Measurements from ENCODE around the gene SLC2A4. TPM values are rescaled to one million over a fixed set of nuclear protein-coding genes. Genes with fewer than 3 reads are reported as not detected.

SLC2A4 gene
- total RNA-seq, 1 donor from 2014 or later: 4.9 TPM

DNA sequence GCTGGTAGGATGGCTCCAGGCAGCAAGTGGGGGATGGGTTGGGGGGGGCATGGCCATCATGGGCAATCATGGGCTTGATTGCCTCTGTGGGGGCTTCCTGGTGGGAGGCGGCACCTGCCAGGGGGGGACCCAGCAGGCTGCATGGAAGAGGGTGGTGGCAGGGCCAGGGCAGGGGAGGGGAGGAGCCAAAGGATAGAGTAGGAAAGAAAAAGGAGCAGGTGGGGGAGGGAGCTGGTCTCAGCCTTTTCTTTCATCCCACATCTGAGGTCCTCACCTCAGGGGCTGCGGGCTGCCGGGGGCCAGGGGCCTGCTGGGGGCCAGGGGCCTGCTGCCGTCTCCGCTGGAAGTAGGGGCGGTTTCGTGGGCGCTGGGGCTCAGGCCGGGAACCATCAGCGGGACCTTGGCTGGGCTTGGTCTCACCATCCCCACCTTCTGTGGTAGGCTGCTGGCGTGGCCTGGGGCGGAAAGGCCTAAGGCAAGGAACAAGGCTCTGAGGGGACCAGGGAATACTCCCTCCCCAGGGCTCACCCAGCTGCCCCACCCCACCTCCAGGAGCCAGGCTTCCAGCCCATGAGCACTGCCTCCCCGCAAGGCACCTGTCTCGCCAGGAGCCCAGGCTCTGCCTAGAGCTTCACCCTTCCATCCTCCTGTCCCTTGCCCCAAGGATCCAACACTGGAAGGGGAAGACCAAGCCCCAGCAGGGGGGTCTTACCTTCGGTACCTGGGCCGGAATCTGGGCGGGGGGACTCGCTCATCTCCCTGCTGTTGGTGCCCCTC lies 7.9 kb downstream of the SLC2A4 start:
- H3K9me3 ChIP-seq: no peaks in the 10 kb centered on the region
- no peak for DNase-seq (ENCODE audit: low spot score in 2 of 2)
- no peak overlapping the region for H3K27ac ChIP-seq
- peaks cover 8% of the 10 kb centered on the region for H3K27me3 ChIP-seq
- no peak overlapping the region for H3K4me3 ChIP-seq
- no peaks in the 10 kb centered on the region for H3K36me3 ChIP-seq
- TF ChIP-seq, protein P1, sequence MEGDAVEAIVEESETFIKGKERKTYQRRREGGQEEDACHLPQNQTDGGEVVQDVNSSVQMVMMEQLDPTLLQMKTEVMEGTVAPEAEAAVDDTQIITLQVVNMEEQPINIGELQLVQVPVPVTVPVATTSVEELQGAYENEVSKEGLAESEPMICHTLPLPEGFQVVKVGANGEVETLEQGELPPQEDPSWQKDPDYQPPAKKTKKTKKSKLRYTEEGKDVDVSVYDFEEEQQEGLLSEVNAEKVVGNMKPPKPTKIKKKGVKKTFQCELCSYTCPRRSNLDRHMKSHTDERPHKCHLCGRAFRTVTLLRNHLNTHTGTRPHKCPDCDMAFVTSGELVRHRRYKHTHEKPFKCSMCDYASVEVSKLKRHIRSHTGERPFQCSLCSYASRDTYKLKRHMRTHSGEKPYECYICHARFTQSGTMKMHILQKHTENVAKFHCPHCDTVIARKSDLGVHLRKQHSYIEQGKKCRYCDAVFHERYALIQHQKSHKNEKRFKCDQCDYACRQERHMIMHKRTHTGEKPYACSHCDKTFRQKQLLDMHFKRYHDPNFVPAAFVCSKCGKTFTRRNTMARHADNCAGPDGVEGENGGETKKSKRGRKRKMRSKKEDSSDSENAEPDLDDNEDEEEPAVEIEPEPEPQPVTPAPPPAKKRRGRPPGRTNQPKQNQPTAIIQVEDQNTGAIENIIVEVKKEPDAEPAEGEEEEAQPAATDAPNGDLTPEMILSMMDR (IDR thresholded peaks at IDR 0.05): no peak
- intact Hi-C loops (cut with DNase I): no loop called here
- H3K4me1 ChIP-seq: peaks cover 0 to 3% of the 10 kb centered on the region in 2 donors

GRCh38 chr17:7290166-7290565 lies 8.6 kb downstream of the SLC2A4 start:
- H3K36me3 ChIP-seq: no peaks in the 10 kb centered on the region
- peaks cover 8% of the 10 kb centered on the region for H3K27me3 ChIP-seq
- no peak for DNase-seq (ENCODE audit: low spot score in 2 of 2)
- H3K4me1 ChIP-seq: peaks cover 4 to 9% of the 10 kb centered on the region in 2 donors
- intact Hi-C loops (cut with DNase I): no loop called here
- TF ChIP-seq, protein P1 (IDR thresholded peaks at IDR 0.05): no peak
- H3K4me3 ChIP-seq: no peak overlapping the region
- no peak overlapping the region for H3K27ac ChIP-seq
- no peaks in the 10 kb centered on the region for H3K9me3 ChIP-seq

- no peak overlapping the region for H3K27ac ChIP-seq
- intact Hi-C loops (cut with DNase I): no loop called here
Measured at GRCh38 chr17:7290685-7291084, 9.2 kb downstream of the SLC2A4 start.

DNA sequence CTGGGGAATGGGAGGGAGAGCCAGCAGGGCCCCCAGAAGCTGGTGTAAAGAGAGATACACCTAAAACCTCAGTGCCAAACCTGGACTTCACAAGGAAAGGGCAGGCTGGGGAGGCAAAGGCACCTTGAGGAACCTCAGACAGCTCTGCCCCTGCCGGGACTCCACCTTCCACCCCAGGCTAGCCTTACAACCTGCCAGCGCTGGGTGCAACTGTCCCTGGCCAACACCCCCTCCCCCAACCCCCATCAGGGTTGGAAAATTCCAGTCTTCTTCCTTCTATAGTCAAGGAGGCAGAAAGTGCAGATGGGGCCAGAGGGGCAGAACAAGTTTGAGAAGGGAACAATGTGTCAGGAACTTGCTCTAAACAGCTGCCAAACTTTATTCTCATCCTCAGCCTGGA lies 10.7 kb downstream of the SLC2A4 start:
- intact Hi-C loops (cut with DNase I): no loop called here
- Histone ChIP-seq H3K27ac (no peak overlapping the region), H3K4me3 (no peak overlapping the region), H3K27me3 (peaks cover 8% of the 10 kb centered on the region), H3K4me1 (peaks cover 4 to 22% of the 10 kb centered on the region in 2 donors), H3K9me3 (no peaks in the 10 kb centered on the region), H3K36me3 (no peaks in the 10 kb centered on the region)
- TF ChIP-seq, protein P1 (IDR thresholded peaks at IDR 0.05): no peak
- DNase-seq (ENCODE audit: low spot score in 2 of 2): no peak

More at GRCh38 chr17:7290685-7291084, 9.2 kb downstream of the SLC2A4 start:
- Histone ChIP-seq H3K4me1 (peaks cover 4 to 13% of the 10 kb centered on the region in 2 donors), H3K9me3 (no peaks in the 10 kb centered on the region), H3K4me3 (no peak overlapping the region), H3K27me3 (peaks cover 8% of the 10 kb centered on the region), H3K36me3 (no peaks in the 10 kb centered on the region)
- TF ChIP-seq, protein P1 (IDR thresholded peaks at IDR 0.05): no peak
- DNase-seq (ENCODE audit: low spot score in 2 of 2): no peak

- intact Hi-C loops (cut with DNase I): no loop called here
- Histone ChIP-seq H3K9me3 (no peaks in the 10 kb centered on the region), H3K27me3 (peaks cover 8% of the 10 kb centered on the region), H3K4me3 (no peak overlapping the region), H3K36me3 (no peaks in the 10 kb centered on the region), H3K27ac (no peak overlapping the region), H3K4me1 (peaks cover 4 to 22% of the 10 kb centered on the region in 2 donors)
- TF ChIP-seq, protein P1 (IDR thresholded peaks at IDR 0.05): no peak
- DNase-seq (ENCODE audit: low spot score in 2 of 2): no peak
Measured at GRCh38 chr17:7292729-7293128, 11.2 kb downstream of the SLC2A4 start.
